CD4-positive, alpha-beta T cell (primary cell): ENCODE results near the gene HTR4. TPM values are rescaled to one million over a fixed set of nuclear protein-coding genes. Genes with fewer than 3 reads are reported as not detected.

Experiments used
- ATAC-seq: fragments of 200-7000 bp; cut with Tn5 transposase; one replicate; pipeline ENCODE4 v1.10.0; 2022; ENCODE audit warnings: mild to moderate bottlenecking; ENCODE audit not compliant: poor library complexity
- CTCF ChIA-PET: fragments of 350-600 bp; sonication (Branson Sonifier 250); formaldehyde crosslinking; loops from one replicate; lab custom pipeline; 2021; ENCODE audit warnings: antibody characterized with exemption, inconsistent platforms; lab: Charles Lee
- POLR2A ChIA-PET: fragments of 350-600 bp; sonication (Branson Sonifier 250); formaldehyde crosslinking; loops from one replicate; lab custom pipeline; 2021; ENCODE audit warnings: antibody characterized with exemption, inconsistent platforms; lab: Charles Lee
- DNase-seq, 14 experiments: peaks; one replicate each; pipeline ENCODE4 v3.0.0-alpha.2; 2013 to 2020; ENCODE audit warnings: mixed read lengths in 2 of 14
- H3K27ac ChIP-seq, 2 donors: one replicate each; pipeline versions ENCODE4 v1.5.1 to v1.7.0; 2013; ENCODE audit warnings: low read length in 2 of 2, low read depth in 1 of 2, mild to moderate bottlenecking in 1 of 2
- H3K27me3 ChIP-seq, 2 experiments: 1 replicate in 1 of 2; 2 replicates in 1 of 2; pipeline versions ENCODE4 v1.6.1 to v1.7.0; 2013; ENCODE audit warnings: low read length in 2 of 2, control low read depth in 1 of 2, mild to moderate bottlenecking in 1 of 2, moderate library complexity in 1 of 2; ENCODE audit not compliant: insufficient read depth in 2 of 2, control insufficient read depth in 1 of 2
- H3K36me3 ChIP-seq: one replicate; pipeline ENCODE4 v1.6.1; 2013; ENCODE audit warnings: low read length, control low read depth; ENCODE audit not compliant: insufficient read depth
- H3K4me1 ChIP-seq: one replicate; pipeline ENCODE4 v1.6.1; 2013; ENCODE audit warnings: low read length, control low read depth; ENCODE audit not compliant: insufficient read depth
- H3K4me3 ChIP-seq: one replicate; pipeline ENCODE4 v1.5.1; 2013; ENCODE audit warnings: mild to moderate bottlenecking, low read length, moderate library complexity
- H3K9me3 ChIP-seq, 2 experiments: 1 replicate in 1 of 2; 2 replicates in 1 of 2; pipeline versions ENCODE4 v1.6.1 to v1.7.0; 2013; ENCODE audit warnings: low read length in 2 of 2, mild to moderate bottlenecking in 2 of 2, control low read depth in 1 of 2, moderate library complexity in 1 of 2; ENCODE audit not compliant: control insufficient read depth in 1 of 2, insufficient read depth in 1 of 2
- H3K27ac Mint-ChIP-seq: one replicate; pipeline ENCODE4 v1.8.0; 2020; ENCODE audit warnings: mixed read lengths
- H3K27me3 Mint-ChIP-seq: one replicate; pipeline ENCODE4 v1.8.0; 2021; ENCODE audit warnings: mixed read lengths
- H3K36me3 Mint-ChIP-seq: one replicate; pipeline ENCODE4 v1.8.0; 2021; ENCODE audit warnings: low read depth, mixed read lengths
- H3K4me1 Mint-ChIP-seq: one replicate; pipeline ENCODE4 v1.8.0; 2021; ENCODE audit warnings: low read depth, mixed read lengths
- H3K4me3 Mint-ChIP-seq: one replicate; pipeline ENCODE4 v1.8.0; 2020; ENCODE audit warnings: mild to moderate bottlenecking, mixed read lengths
- H3K9me3 Mint-ChIP-seq: one replicate; pipeline ENCODE4 v1.8.0; 2020; ENCODE audit warnings: mixed read lengths
- intact Hi-C, 2 experiments: fragments of 100-400 bp; cut with DNase I in 1 of 2; cut with micrococcal nuclease in 1 of 2; formaldehyde crosslinking; loops; one replicate each; pipeline versions ENCODE4 v1.15.1 to v1.9.0; 2023 to 2025; cut with DNase I, micrococcal nuclease
- total RNA-seq, 174 experiments: library from RNA in 2 of 174; stranded (reverse) in 2 of 174; gene quantifications; one replicate each; pipeline ENCODE4 v1.2.3 and lab custom pipeline; 2021 to 2026
- TF ChIP-seq, protein P1 (sequence below): fragments of 200-600 bp; IDR thresholded peaks from one replicate; pipeline ENCODE4 v1.8.0; 2022; ENCODE audit warnings: antibody characterized with exemption, mild to moderate bottlenecking

Gene HTR4
- total RNA-seq, 2 experiments from 2014 or later = not detected

DNA sequence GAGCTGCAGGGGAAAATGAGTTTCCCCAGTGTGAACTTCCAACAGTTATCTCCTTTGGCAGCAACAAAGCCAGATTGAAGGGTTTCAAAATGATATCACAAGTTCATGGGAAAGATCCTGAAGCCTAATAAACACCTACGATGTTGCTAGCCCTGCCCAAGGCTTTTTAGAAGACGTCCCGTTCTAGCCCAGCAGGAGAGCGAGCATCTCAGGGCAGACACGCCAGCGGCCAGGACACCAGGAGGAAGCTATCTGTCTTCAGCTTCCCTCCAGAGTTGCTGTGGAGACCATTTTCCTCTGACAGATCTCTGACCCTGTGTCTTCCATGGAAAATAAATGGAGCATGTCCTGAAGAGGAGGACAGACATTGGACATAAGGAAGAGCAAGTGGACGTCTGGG lies 172.1 kb downstream of the HTR4 start:
- Mint-ChIP-seq H3K9me3 (no peaks in the 10 kb centered on the region), H3K36me3 (no peaks in the 10 kb centered on the region), H3K4me3 (no peak overlapping the region), H3K27ac (no peak overlapping the region), H3K27me3 (peaks cover 53% of the 10 kb centered on the region), H3K4me1 (no peaks in the 10 kb centered on the region)
- H3K27me3 ChIP-seq = peaks cover 2 to 6% of the 10 kb centered on the region in 2 experiments
- ChIA-PET POLR2A (no interaction called here), CTCF (no interaction called here)
- TF ChIP-seq, protein P1, sequence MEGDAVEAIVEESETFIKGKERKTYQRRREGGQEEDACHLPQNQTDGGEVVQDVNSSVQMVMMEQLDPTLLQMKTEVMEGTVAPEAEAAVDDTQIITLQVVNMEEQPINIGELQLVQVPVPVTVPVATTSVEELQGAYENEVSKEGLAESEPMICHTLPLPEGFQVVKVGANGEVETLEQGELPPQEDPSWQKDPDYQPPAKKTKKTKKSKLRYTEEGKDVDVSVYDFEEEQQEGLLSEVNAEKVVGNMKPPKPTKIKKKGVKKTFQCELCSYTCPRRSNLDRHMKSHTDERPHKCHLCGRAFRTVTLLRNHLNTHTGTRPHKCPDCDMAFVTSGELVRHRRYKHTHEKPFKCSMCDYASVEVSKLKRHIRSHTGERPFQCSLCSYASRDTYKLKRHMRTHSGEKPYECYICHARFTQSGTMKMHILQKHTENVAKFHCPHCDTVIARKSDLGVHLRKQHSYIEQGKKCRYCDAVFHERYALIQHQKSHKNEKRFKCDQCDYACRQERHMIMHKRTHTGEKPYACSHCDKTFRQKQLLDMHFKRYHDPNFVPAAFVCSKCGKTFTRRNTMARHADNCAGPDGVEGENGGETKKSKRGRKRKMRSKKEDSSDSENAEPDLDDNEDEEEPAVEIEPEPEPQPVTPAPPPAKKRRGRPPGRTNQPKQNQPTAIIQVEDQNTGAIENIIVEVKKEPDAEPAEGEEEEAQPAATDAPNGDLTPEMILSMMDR = no peak
- DNase-seq (no peak), ATAC-seq (no peak)
- H3K36me3 ChIP-seq = no peaks in the 10 kb centered on the region
- H3K4me1 ChIP-seq = no peaks in the 10 kb centered on the region
- no peaks in the 10 kb centered on the region for H3K9me3 ChIP-seq
- H3K27ac ChIP-seq = no peak overlapping the region
- intact Hi-C loops = loop anchor here (5.0 to 10.0 kb wide), 2 partner anchors 305 to 307 kb away; no protein-coding TSS in a partner anchor
- H3K4me3 ChIP-seq = no peak overlapping the region

DNA sequence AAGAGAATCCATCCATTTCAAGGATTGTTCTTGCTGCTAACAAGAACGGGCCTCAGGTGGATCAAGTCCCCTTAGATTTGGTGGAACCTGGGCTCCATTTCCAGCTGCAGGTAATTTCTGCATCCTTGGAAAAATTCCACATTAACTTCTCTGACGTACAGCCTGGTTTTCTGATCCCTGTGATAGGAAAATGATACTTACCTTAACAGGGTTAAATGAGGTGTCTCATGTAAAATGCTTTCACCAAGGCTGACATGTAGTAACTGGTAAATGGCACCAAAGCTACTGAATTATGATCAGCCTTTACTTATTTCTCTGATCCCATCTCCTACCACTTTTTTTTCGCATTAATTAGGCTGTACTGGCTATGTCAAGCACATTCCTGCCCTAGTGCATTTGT lies 176.9 kb downstream of the HTR4 start:
- H3K27ac ChIP-seq = no peak overlapping the region
- CTCF ChIA-PET = no interaction called here
- no peaks in the 10 kb centered on the region for H3K9me3 ChIP-seq
- H3K27ac Mint-ChIP-seq = no peak overlapping the region
- no peaks in the 10 kb centered on the region for H3K4me1 ChIP-seq
- H3K27me3 Mint-ChIP-seq = peaks cover 23% of the 10 kb centered on the region
- POLR2A ChIA-PET = no interaction called here
- H3K27me3 ChIP-seq = no peaks in the 10 kb centered on the region
- ATAC-seq (no peak), DNase-seq (no peak)
- intact Hi-C loops = no loop called here
- no peaks in the 10 kb centered on the region for H3K36me3 Mint-ChIP-seq
- H3K4me3 ChIP-seq = no peak overlapping the region
- TF ChIP-seq, protein P1 = no peak
- H3K4me3 Mint-ChIP-seq = no peak overlapping the region
- H3K36me3 ChIP-seq = no peaks in the 10 kb centered on the region
- no peaks in the 10 kb centered on the region for H3K4me1 Mint-ChIP-seq
- no peaks in the 10 kb centered on the region for H3K9me3 Mint-ChIP-seq

DNA sequence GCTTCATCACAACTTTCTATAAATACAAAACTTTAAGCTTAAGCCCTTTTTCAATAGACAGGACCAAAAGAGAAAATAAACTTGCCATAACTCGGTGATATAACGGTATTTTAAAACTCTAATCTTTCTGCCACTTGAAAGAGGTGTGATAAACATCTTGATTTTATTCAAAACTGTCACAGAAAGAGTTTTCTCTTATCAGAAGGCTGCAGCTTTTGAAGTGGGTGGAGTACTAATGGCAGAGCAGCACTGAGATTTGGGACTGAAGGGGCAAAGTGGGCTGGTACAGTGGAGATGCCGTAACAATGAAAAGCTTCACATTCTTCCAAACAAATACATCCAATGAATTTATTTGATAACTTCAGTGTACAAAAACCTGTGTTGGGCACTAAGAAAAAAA lies 178.0 kb downstream of the HTR4 start:
- Mint-ChIP-seq H3K36me3 (no peaks in the 10 kb centered on the region), H3K9me3 (no peaks in the 10 kb centered on the region), H3K27me3 (peaks cover 17% of the 10 kb centered on the region), H3K27ac (no peak overlapping the region), H3K4me1 (no peaks in the 10 kb centered on the region), H3K4me3 (no peak overlapping the region)
- Histone ChIP-seq H3K27me3 (no peaks in the 10 kb centered on the region), H3K4me3 (no peak overlapping the region), H3K36me3 (no peaks in the 10 kb centered on the region), H3K27ac (no peak overlapping the region), H3K9me3 (no peaks in the 10 kb centered on the region), H3K4me1 (no peaks in the 10 kb centered on the region)
- ChIA-PET POLR2A (no interaction called here), CTCF (no interaction called here)
- ATAC-seq = no peak
- TF ChIP-seq, protein P1 = no peak
- intact Hi-C loops = no loop called here
- DNase-seq = no peak
